Heart left ventricle (tissue), 16 donors: ENCODE data around the gene SLC7A6. TPM values are rescaled to one million over a fixed set of nuclear protein-coding genes. Genes with fewer than 3 reads are reported as not detected.
A peak's percentile ranks its signal among the peaks of the same experiment; 100 is the strongest.

Source experiments
- ATAC-seq, 4 donors: fragments of 200-7000 bp; cut with Tn5 transposase; one replicate each; pipeline ENCODE4 v1.9.1; 2020 to 2022; ENCODE audit warnings: moderate library complexity in 4 of 4, mild to moderate bottlenecking in 3 of 4, moderate number of reproducible peaks in 1 of 4
- DNase-seq, 5 donors: peaks; one replicate each; pipeline ENCODE4 v3.0.0-alpha.2; 2020
- H3K27ac ChIP-seq, 12 donors: fragments of 200-600 bp; sonication (generic) in 4 of 12; one replicate each; pipeline versions ENCODE4 v1.5.0 to v1.8.0; 2016 to 2022; ENCODE audit warnings: mild to moderate bottlenecking in 2 of 12
- H3K27me3 ChIP-seq, 9 donors: fragments of 200-600 bp; sonication (generic) in 2 of 9; one replicate each; pipeline versions ENCODE4 v1.5.1 to v1.8.0; 2016 to 2022; ENCODE audit warnings: mild to moderate bottlenecking in 3 of 9
- H3K36me3 ChIP-seq, 9 donors: fragments of 200-600 bp; sonication (generic) in 2 of 9; one replicate each; pipeline versions ENCODE4 v1.5.0 to v1.8.0; 2018 to 2022; ENCODE audit warnings: mild to moderate bottlenecking in 2 of 9
- H3K4me1 ChIP-seq, 12 donors: fragments of 200-600 bp; sonication (generic) in 4 of 12; one replicate each; pipeline versions ENCODE4 v1.5.0 to v1.8.0; 2016 to 2022; ENCODE audit warnings: mild to moderate bottlenecking in 3 of 12
- H3K4me3 ChIP-seq, 12 donors: fragments of 200-600 bp; sonication (generic) in 4 of 12; one replicate each; pipeline versions ENCODE4 v1.5.0 to v1.8.0; 2017 to 2022; ENCODE audit warnings: mild to moderate bottlenecking in 9 of 12, moderate library complexity in 4 of 12
- H3K9me3 ChIP-seq, 12 donors: fragments of 200-600 bp; sonication (generic) in 4 of 12; one replicate each; pipeline versions ENCODE4 v1.5.0 to v1.8.0; 2016 to 2022; ENCODE audit warnings: mild to moderate bottlenecking in 1 of 12
- CTCF ChIP-seq, 12 donors: fragments of 200-600 bp; sonication (generic) in 4 of 12; IDR thresholded peaks; one replicate each; pipeline versions ENCODE4 v1.5.0 to v1.8.0; 2018 to 2022; ENCODE audit warnings: antibody characterized with exemption in 12 of 12, mild to moderate bottlenecking in 5 of 12
- POLR2A ChIP-seq, 2 donors: fragments of 450-650 bp; IDR thresholded peaks; one replicate each; pipeline ENCODE4 v1.6.1; 2017; ENCODE audit warnings: antibody characterized with exemption in 2 of 2, mild to moderate bottlenecking in 2 of 2, moderate library complexity in 2 of 2
- WGBS, 4 donors: extraction: QIAGEN DNeasy Blood & Tissue Kit in 2 of 4; methylation state at CpG; one replicate each; pipeline versions ENCODE4 v1.1.5 to v1.1.7; 2013 to 2018; 5-methylcytosine and 5-hydroxymethylcytosine counted together
- intact Hi-C, 10 donors: fragments of 100-400 bp; cut with DNase I; formaldehyde crosslinking; loops; one replicate each; pipeline versions ENCODE4 v1.11.1 to v1.14.2; 2022
- polyA plus RNA-seq, 2 donors: library from polyadenylated mRNA; stranded (reverse); fragments of 200-250 nt; gene quantifications; one replicate each; pipeline ENCODE4 v1.2.3, GENCODE V29; 2013
- total RNA-seq, 9 donors: library from RNA; depleted of rRNA in 2 of 9; stranded (reverse); fragments of >200 nt in 2 of 9; fragmentation: NEBNext Ultra II Directional in 3 of 9; extraction: Animal tissue kit (Norgen Biotek cat#: 25700) in 3 of 9; gene quantifications; one replicate each; pipeline versions ENCODE4 v1.1.0 to v1.2.4, GENCODE V29; 2016 to 2023
- donor health status: ischemic (EF 13 %, LVEDD 7.1; RV severe dilation, severe dysfunction).
- donor health status: healthy with polysubstance abuse.
- donor health status: DM: no; HTN: yes; CAD: no.
- donor health status: DM: no; HTN: no; CAD: no.
- donor health status: ischemic (EF 25% LVEDD 6.9; RV normal size, moderate dysfunction).
- donor health status: ischemic (EF 25% LVEDD 5.7; RV mildly dilated, moderate dysfunction).
- donor health status: healthy.
- donor health status: DM: yes; HTN: yes; CAD: no.
- donor health status: ischemic (EF 35%, LVEDD 5.7; RV mildly dilated, moderate dysfunction).
- donor health status: nonischemic (EF 11% LVEDD 7.7; RV severe dilation, severe dysfunction).
- donor health status: DM: yes; HTN: yes; CAD: no.
- donor health status: PGD.
- donor health status: ischemic (EF 29% LVEDD 5.4; RV normal size, mild dysfunction).
- donor health status: nonischemic (EF 23%, LVEDD 6.1; RV moderate dilation, normal function).

Gene SLC7A6
- total and polyA plus RNA-seq, 11 donors = 32.7 to 76.0 (median 45.6) TPM

DNA sequence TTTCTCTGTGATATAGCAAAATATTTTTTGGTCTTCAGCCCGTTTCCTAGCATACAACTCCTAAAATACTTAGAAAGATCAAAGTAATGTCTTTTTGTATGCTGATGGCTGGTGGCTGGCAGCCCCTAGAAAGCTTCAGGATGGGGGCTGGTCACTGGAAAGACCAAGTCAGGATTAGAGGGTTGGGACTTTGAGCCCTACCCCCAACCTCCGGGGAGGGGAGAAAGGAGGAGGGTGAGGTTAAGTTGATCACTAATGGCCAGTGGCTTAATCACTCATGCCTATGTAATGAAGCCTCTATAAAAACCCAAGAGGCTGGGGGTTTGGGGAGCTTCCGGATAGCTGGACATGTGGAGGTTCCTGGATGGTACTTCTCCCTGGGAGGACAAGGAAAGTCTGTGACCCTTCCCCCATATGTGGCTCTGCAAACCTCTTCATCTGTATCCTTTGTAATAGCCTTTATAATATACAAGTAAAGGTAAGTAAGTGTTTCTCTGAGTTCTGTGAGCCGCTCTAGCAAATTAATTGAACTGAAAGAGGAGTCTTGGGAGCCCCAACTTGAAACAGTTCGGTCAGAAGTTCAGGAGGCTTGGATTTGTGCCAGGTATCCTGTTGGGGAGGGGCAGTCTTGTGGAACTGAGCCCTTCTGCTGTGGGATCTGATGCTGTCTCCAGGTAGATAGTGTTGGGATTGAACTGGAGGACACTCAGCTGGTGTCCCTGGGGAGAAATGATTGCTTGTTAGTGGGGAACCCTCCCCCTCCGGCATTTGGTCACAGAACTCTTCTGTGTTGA, 3.5 kb downstream of the SLC7A6 start:
- TF ChIP-seq CTCF (IDR thresholded peaks at IDR 0.05) (no peak), POLR2A (IDR thresholded peaks at IDR 0.05) (no peak)
- H3K9me3 ChIP-seq = no peaks in the 10 kb centered on the region
- WGBS, 4 donors = 54 to 69% (median 61%) methylated on average over 6 of the region's 6 CpGs
- H3K36me3 ChIP-seq = peaks cover 0 to 26% (median 2%) of the 10 kb centered on the region in 9 donors
- DNase-seq (no peak), ATAC-seq (no peak)
- no peaks in the 10 kb centered on the region for H3K27me3 ChIP-seq
- H3K4me3 ChIP-seq = peak overlapping the region in 2 of 12 donors; percentile 6 to 32
- intact Hi-C loops = loop anchor here in 1 of 10 donors (1.0 kb wide), 1 partner anchor 13 kb away; no protein-coding TSS in a partner anchor
- peaks cover 0 to 82% (median 47%) of the 10 kb centered on the region in 12 donors for H3K4me1 ChIP-seq
- peak overlapping the region in 11 of 12 donors; percentile 13 to 100 (median 94) for H3K27ac ChIP-seq

DNA sequence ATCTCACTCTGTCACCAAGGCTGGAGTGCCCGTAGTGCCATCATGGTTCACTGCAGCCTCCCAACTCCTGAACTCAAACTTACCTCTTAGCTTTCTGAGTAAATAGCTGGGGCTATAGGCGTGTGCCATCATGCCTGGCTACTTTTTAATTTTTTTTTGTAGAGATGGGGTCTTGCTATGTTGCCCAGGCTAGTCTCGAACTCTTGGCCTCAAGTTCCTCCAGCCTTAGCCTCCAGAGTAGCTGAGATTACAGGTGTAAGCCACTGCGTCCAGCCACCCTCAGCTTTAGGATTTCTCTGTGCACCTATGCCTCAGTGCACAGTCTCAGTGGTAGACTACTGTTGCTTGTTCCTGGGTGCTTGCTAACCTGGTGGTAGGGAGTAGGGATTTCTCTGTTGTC, 5.5 kb downstream of the SLC7A6 start:
- TF ChIP-seq POLR2A (IDR thresholded peaks at IDR 0.05) (no peak), CTCF (IDR thresholded peaks at IDR 0.05) (no peak)
- WGBS, 4 donors = 92 to 96% (median 95%) methylated on average over 4 of the region's 4 CpGs
- peaks cover 0 to 92% (median 60%) of the 10 kb centered on the region in 12 donors for H3K4me1 ChIP-seq
- DNase-seq (no peak), ATAC-seq (no peak)
- no peaks in the 10 kb centered on the region for H3K9me3 ChIP-seq
- H3K4me3 ChIP-seq = peak overlapping the region in 1 of 12 donors; percentile 32
- H3K36me3 ChIP-seq = peaks cover 0 to 43% (median 22%) of the 10 kb centered on the region in 9 donors
- H3K27ac ChIP-seq = peak overlapping the region in 8 of 12 donors; percentile 1 to 100 (median 42)
- H3K27me3 ChIP-seq = no peaks in the 10 kb centered on the region
- intact Hi-C loops = no loop called here

- H3K9me3 ChIP-seq = no peaks in the 10 kb centered on the region
- peaks cover 0 to 48% (median 25%) of the 10 kb centered on the region in 9 donors for H3K36me3 ChIP-seq
- DNase-seq (no peak), ATAC-seq (no peak)
- H3K27ac ChIP-seq = peak overlapping the region in 7 of 12 donors; percentile 1 to 100 (median 57)
- 0 to 75% (median 35%) methylated on average over 1 of the region's 1 CpG for WGBS, 4 donors
- TF ChIP-seq POLR2A (IDR thresholded peaks at IDR 0.05) (no peak), CTCF (IDR thresholded peaks at IDR 0.05) (no peak)
- H3K4me1 ChIP-seq = peaks cover 0 to 93% (median 63%) of the 10 kb centered on the region in 12 donors
- H3K27me3 ChIP-seq = no peaks in the 10 kb centered on the region
- peak overlapping the region in 1 of 12 donors; percentile 32 for H3K4me3 ChIP-seq
- intact Hi-C loops = no loop called here
Measured at GRCh38 chr16:68270353-68270752, 6.0 kb downstream of the SLC7A6 start.

- TF ChIP-seq CTCF (IDR thresholded peaks at IDR 0.05) (no peak), POLR2A (IDR thresholded peaks at IDR 0.05) (no peak)
- peak in 1 of 5 donors; percentile 12 for DNase-seq
- WGBS, 4 donors = 57 to 87% (median 61%) methylated on average over 4 of the region's 4 CpGs
- Histone ChIP-seq H3K9me3 (no peaks in the 10 kb centered on the region), H3K36me3 (peaks cover 0 to 55% (median 32%) of the 10 kb centered on the region in 9 donors), H3K27ac (peak overlapping the region in 10 of 12 donors; percentile 28 to 100 (median 56)), H3K4me1 (peaks cover 0 to 88% (median 49%) of the 10 kb centered on the region in 12 donors), H3K4me3 (no peak overlapping the region), H3K27me3 (no peaks in the 10 kb centered on the region)
- ATAC-seq = peak in 1 of 4 donors; percentile 8
- intact Hi-C loops = no loop called here
Measured at GRCh38 chr16:68272507-68273209, 8.3 kb downstream of the SLC7A6 start.
